ENCODE results near the gene TCEA2. TPM values are rescaled to one million over a fixed set of nuclear protein-coding genes. Genes with fewer than 3 reads are reported as not detected.

The TCEA2 gene
- total and polyA plus RNA-seq, 2 of the 13 experiments (the other 11 are each of a cell fraction or from before 2014, with no cell fraction given): 28.1 to 33.7 TPM

DNA sequence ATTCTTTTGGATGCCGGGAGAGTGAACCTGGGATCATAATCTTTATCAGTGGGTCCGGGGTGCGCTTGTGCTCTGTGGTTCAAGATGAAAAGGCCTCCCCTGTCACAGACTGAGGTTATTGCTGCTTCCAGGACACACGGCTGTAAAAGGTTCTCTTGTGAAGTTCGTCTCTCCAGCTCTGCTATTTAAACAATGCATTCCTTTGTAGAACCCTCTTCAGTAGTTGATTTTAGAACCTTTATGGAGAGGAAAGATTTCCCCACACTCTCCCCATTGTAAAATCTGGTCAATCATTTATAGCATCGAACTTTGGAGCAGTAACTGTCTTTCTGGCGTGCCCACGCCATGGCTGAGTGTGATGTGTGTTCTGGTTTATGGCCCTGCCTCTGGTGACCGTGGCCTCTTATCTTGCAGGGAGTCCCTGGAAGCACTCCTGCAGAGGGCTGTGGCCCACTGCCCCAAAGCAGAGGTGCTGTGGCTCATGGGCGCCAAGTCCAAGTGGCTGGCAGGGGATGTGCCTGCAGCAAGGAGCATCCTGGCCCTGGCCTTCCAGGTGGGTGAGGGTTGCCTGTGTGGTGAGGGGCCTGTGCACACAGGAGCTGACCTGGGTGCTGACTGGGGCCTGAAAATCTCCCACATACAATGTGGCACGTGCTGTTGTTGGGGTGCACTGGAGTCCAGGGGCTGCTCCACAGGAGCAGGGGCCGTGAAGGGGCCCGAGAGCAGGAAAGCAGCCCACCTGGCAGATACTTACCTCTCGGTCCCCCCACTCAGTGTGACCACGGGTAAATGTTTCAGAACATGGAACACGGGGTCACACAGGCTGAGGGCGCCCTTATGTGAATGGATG lies 38.6 kb upstream of the TCEA2 start (continued):
- TF ChIP-seq ZNF709 (CRISPR knock-in tag; IDR thresholded peaks at IDR 0.05): no peak
- peak; percentile 43; the same call in 1 of the 2 replicates for TF ChIP-seq ZSCAN31 (CRISPR knock-in tag; IDR thresholded peaks at IDR 0.05; ENCODE audit: low read depth)
- TF ChIP-seq NCOR1 (IDR thresholded peaks at IDR 0.05; ENCODE audit: borderline replicate concordance, low read length): peak; percentile 98
- TF ChIP-seq XRCC5 (optimal IDR thresholded peaks at IDR 0.05; ENCODE audit: low read length): peak; percentile 91
- no peak for TF ChIP-seq ARNTL (CRISPR knock-in tag; IDR thresholded peaks at IDR 0.05)
- TF ChIP-seq SIX1 (CRISPR knock-in tag; IDR thresholded peaks at IDR 0.05; ENCODE audit: borderline replicate concordance): peak; percentile 57; the same call in 1 of the 2 replicates
- no peak for TF ChIP-seq PRMT3 (CRISPR knock-in tag; IDR thresholded peaks at IDR 0.05; ENCODE audit: borderline replicate concordance, low read depth)
- TF ChIP-seq, protein P1, sequence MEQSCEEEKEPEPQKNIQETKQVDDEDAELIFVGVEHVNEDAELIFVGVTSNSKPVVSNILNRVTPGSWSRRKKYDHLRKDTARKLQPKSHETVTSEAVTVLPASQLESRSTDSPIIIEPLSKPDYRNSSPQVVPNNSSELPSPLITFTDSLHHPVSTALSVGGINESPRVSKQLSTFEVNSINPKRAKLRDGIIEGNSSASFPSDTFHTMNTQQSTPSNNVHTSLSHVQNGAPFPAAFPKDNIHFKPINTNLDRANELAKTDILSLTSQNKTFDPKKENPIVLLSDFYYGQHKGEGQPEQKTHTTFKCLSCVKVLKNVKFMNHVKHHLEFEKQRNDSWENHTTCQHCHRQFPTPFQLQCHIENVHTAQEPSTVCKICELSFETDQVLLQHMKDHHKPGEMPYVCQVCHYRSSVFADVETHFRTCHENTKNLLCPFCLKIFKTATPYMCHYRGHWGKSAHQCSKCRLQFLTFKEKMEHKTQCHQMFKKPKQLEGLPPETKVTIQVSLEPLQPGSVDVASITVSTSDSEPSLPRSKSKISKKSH (CRISPR knock-in tag; IDR thresholded peaks at IDR 0.05; ENCODE audit: borderline replicate concordance): no peak; the same call in none of the 2 replicates
- TF ChIP-seq SUZ12 (IDR thresholded peaks at IDR 0.05; ENCODE audit: low read depth, low read length): no peak
- TF ChIP-seq, protein P2, sequence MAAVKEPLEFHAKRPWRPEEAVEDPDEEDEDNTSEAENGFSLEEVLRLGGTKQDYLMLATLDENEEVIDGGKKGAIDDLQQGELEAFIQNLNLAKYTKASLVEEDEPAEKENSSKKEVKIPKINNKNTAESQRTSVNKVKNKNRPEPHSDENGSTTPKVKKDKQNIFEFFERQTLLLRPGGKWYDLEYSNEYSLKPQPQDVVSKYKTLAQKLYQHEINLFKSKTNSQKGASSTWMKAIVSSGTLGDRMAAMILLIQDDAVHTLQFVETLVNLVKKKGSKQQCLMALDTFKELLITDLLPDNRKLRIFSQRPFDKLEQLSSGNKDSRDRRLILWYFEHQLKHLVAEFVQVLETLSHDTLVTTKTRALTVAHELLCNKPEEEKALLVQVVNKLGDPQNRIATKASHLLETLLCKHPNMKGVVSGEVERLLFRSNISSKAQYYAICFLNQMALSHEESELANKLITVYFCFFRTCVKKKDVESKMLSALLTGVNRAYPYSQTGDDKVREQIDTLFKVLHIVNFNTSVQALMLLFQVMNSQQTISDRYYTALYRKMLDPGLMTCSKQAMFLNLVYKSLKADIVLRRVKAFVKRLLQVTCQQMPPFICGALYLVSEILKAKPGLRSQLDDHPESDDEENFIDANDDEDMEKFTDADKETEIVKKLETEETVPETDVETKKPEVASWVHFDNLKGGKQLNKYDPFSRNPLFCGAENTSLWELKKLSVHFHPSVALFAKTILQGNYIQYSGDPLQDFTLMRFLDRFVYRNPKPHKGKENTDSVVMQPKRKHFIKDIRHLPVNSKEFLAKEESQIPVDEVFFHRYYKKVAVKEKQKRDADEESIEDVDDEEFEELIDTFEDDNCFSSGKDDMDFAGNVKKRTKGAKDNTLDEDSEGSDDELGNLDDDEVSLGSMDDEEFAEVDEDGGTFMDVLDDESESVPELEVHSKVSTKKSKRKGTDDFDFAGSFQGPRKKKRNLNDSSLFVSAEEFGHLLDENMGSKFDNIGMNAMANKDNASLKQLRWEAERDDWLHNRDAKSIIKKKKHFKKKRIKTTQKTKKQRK (IDR thresholded peaks at IDR 0.05; ENCODE audit: low read length): no peak
- TF ChIP-seq ZNF562 (CRISPR knock-in tag; IDR thresholded peaks at IDR 0.05; ENCODE audit: borderline replicate concordance): no peak
- TF ChIP-seq, protein P3, sequence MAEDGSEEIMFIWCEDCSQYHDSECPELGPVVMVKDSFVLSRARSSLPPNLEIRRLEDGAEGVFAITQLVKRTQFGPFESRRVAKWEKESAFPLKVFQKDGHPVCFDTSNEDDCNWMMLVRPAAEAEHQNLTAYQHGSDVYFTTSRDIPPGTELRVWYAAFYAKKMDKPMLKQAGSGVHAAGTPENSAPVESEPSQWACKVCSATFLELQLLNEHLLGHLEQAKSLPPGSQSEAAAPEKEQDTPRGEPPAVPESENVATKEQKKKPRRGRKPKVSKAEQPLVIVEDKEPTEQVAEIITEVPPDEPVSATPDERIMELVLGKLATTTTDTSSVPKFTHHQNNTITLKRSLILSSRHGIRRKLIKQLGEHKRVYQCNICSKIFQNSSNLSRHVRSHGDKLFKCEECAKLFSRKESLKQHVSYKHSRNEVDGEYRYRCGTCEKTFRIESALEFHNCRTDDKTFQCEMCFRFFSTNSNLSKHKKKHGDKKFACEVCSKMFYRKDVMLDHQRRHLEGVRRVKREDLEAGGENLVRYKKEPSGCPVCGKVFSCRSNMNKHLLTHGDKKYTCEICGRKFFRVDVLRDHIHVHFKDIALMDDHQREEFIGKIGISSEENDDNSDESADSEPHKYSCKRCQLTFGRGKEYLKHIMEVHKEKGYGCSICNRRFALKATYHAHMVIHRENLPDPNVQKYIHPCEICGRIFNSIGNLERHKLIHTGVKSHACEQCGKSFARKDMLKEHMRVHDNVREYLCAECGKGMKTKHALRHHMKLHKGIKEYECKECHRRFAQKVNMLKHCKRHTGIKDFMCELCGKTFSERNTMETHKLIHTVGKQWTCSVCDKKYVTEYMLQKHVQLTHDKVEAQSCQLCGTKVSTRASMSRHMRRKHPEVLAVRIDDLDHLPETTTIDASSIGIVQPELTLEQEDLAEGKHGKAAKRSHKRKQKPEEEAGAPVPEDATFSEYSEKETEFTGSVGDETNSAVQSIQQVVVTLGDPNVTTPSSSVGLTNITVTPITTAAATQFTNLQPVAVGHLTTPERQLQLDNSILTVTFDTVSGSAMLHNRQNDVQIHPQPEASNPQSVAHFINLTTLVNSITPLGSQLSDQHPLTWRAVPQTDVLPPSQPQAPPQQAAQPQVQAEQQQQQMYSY (CRISPR knock-in tag; IDR thresholded peaks at IDR 0.05): 0 out of 2 replicates have a peak, but pooled peaks have one; percentile 33
- TF ChIP-seq HDAC1 (CRISPR knock-in tag; IDR thresholded peaks at IDR 0.05): peak; percentile 84
- peak; percentile 97 for TF ChIP-seq POLR2G (IDR thresholded peaks at IDR 0.05; ENCODE audit: low read depth, low read length)
- peak; percentile 44; the same call in 1 of the 2 replicates for TF ChIP-seq FIP1L1 (IDR thresholded peaks at IDR 0.05; ENCODE audit: borderline replicate concordance, insufficient read depth, low read depth, low read length)
- TF ChIP-seq ZSCAN22 (CRISPR knock-in tag; IDR thresholded peaks at IDR 0.05): no peak; the same call in 1 of the 2 replicates
- peak; percentile 10 for TF ChIP-seq ZSCAN21 (CRISPR knock-in tag; IDR thresholded peaks at IDR 0.05; ENCODE audit: borderline replicate concordance)
- peak; percentile 49; the same call in 1 of the 2 replicates for TF ChIP-seq NR2C2 (CRISPR knock-in tag; IDR thresholded peaks at IDR 0.05; ENCODE audit: borderline replicate concordance)
- TF ChIP-seq SOX13 (IDR thresholded peaks at IDR 0.05): peak; percentile 85
- TF ChIP-seq SOX13 (CRISPR knock-in tag; conservative IDR thresholded peaks at IDR 0.05 in 1 of 2, IDR thresholded peaks at IDR 0.05 in 1 of 2): peak in 1 of 2 experiments; percentile 96; a peak in 2 of 4 replicates
